NCI-H69 (cell line): ENCODE data around the gene EYS.
"Not testable (repeated sequence)": the region's sequence is repeated elsewhere in the genome, so short reads cannot be mapped to it uniquely, and the experiment has no call there.

Experiments
- DNase-seq: peaks from one replicate; lab custom pipeline; 2025; lab: John Stamatoyannopoulos, UW

EYS gene

GRCh38 chr6:65452333-65452732 lies 254.7 kb downstream of the EYS start:
- DNase-seq, result no peak

- DNase-seq, result peak; percentile 76
Observed at GRCh38 chr6:65450451-65450850, 256.6 kb downstream of the EYS start.

DNA sequence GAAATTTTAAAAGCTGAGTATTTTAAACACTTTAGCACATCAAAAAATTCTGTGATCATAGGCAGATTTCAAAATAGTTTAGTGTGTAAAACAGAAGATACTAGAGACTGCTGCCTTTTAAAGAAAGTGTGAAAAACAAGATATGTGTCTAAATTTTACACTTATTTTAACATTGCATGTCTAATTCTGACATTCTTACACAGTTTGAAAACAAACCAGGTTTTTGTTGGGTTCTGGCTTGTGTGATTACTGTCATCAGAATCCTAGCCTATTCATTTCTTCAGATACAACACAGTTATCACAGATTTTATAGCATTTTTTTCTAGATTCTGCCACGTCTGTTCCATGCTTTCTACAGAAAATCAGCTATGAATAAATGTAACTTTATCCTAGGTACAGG lies 257.1 kb downstream of the EYS start:
- no peak for DNase-seq

- peak; percentile 87 for DNase-seq
Observed at GRCh38 chr6:65448866-65449265, 258.2 kb downstream of the EYS start.

- no peak for DNase-seq
Observed at GRCh38 chr6:65436281-65436680, 270.7 kb downstream of the EYS start.

- no peak for DNase-seq
Observed at GRCh38 chr6:65416621-65417020, 290.4 kb downstream of the EYS start.

GRCh38 chr6:65410309-65410708 lies 296.7 kb downstream of the EYS start:
- DNase-seq, result no peak

DNA sequence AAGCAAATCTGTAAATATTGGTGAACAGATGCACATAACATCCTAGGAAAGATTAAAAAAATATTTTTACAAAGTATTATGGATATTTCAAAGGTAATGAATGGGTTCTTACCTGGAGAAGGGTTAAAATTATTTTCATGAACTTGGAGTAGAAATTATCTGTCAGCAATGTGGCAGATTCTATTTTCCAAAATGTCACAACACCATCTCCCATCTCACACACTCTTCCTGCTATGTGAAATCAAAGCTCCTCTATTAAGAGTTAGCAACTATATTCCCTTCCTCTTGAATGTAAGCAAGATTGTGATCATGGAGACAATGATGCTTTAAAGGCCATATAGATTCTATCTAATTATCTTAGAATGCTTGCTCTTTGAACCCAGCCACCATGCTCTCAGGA lies 304.5 kb downstream of the EYS start:
- DNase-seq, result no peak

- no peak for DNase-seq
Observed at GRCh38 chr6:65399355-65400084, 307.5 kb downstream of the EYS start.

DNA sequence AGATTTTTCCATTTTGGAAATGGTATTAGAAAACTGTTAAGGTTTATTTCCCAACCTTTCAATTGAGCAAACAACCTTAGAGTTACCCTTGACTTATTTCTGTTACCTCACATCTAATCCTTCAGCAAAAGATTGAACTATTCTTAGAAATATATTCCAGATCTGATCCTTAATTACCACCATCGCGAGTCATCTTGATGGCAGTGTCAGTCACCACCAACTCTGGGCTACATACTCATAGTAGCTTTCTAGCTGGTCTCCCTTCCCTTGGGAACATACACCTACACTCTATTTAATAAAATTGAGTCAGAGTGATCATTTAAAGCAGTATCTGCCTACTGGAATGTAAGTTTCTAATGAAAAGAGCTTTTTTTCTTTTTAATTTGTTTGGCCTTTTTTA lies 308.2 kb downstream of the EYS start:
- DNase-seq, result no peak

DNA sequence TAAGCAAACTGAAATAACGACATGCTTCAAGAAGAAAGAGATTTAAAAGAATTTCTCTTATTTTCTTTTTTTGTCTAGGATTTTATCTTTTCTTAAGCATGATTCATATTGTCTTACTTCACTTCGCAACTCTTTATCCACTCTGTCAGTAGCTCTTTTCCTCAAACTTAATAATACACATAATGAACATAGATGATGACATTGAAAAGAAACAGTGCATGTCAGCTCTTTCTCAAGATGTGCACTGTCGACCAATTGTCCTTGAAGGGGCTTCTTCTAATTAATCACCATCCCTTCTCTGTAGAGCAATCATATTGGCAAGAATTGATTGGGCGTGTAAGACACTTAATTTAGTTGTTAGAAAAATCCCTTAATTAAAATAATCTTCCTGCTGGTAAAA lies 356.5 kb downstream of the EYS start:
- no peak for DNase-seq

DNA sequence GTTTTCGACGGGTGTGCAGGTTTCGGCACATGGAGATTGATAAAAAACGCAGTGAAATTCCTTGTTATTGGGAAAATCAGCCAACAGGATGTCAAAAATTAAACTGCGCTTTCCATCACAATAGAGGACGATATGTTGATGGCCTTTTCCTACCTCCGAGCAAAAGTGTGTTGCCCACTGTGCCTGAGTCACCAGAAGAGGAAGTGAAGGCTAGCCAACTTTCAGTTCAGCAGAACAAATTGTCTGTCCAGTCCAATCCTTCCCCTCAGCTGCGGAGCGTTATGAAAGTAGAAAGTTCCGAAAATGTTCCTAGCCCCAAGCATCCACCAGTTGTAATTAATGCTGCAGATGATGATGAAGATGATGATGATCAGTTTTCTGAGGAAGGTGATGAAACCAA lies 404.4 kb downstream of the EYS start:
- not testable (repeated sequence) for DNase-seq

GRCh38 chr6:65299236-65299635 lies 407.8 kb downstream of the EYS start:
- no peak for DNase-seq

- DNase-seq, result peak; percentile 20
Observed at GRCh38 chr6:65295812-65296211, 411.2 kb downstream of the EYS start.

- peak; percentile 11 for DNase-seq
Observed at GRCh38 chr6:65289491-65289890, 417.5 kb downstream of the EYS start.

DNA sequence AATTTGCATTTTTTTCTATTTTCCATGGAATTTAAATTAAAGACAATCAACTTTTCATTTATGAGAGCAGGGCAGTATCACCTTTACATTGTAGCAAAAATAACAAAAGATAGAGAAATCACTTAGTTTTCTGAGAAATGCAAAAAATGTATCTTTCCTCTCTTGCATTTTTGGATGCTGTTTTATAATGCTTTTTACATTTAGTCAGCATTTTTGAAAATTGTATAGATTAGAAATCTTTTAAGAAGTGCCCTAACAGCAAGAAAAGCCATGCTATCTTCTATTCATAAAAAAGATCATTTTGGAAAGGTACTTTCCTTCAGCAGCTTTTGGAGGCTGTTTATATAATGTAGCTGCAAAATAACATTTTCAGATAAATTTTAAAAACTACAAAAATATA lies 421.8 kb downstream of the EYS start:
- DNase-seq, result no peak

- DNase-seq, result peak; percentile 56
Observed at GRCh38 chr6:65280060-65280459, 427.0 kb downstream of the EYS start.

DNA sequence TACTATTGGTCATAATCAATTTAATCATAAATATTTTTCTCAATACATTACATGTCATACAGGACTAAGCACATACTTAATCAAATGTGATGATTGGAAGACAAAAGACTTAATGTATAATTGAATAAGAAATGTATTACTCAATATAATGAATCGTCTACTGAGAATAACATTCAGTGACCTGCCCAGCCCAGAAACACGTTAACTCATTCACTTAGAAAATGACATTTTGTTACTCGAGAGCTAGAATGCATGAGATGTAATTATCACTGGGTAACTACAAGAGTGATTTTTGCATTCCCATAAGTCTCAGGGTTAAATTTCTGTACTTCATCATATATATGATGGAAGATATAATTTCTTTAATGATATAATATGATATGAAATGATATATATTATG lies 444.8 kb downstream of the EYS start:
- DNase-seq, result peak; percentile 26

DNA sequence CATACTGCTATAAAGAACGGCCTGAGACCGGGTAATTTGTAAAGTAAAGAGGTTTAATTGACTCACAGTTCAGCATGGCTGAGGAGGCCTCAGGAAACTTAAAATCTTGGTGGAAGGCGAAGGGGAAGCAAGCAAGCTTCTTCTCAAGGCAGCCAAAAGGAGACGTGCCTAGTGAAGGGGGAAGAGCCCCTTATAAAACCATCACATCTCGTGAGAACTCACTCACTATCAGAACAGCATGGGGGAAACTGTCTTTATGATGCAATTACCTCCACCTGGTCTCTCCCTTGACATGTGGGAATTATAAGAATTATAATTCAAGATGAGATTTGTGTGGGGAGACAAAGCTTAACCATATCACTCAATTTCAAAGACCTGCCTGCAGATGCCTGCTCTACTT lies 447.0 kb downstream of the EYS start:
- peak; percentile 38 for DNase-seq

DNA sequence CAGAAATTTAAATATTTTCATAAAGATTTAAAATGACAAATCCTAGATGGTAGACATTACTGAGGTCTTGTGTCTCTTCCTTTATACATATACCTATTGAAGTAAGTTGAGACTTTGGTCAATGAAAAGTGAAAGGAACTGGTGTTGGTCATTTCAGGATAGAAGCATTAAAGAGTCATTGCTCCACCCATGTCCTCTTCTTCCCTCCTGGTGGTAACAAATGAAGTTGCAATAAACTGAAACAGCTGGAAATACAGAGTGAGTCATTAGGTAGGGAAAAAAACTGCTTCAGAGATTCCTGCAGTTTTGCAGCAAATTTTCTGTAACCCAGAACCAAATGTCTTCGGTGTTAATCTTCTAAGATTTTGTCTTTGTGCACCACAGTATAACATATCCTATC lies 448.0 kb downstream of the EYS start:
- peak; percentile 71 for DNase-seq

DNA sequence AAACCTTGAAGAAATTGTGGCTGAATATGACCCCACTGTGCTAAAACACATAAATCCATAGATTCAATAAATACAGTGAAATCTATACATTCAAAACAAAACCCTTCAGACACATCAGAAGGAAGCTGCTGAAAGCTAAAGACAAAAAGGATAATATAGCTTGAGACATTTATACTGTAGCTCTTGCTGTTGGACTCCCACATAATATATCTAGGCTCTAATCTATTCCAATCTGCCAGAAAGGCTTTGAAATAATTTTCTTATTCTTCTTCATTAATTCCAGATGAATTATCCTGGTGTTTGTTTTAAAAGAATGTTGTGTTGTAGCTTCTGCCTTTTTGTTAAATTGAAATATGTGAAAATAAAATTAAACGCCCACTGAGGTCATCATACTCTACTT lies 454.0 kb downstream of the EYS start:
- no peak for DNase-seq

DNA sequence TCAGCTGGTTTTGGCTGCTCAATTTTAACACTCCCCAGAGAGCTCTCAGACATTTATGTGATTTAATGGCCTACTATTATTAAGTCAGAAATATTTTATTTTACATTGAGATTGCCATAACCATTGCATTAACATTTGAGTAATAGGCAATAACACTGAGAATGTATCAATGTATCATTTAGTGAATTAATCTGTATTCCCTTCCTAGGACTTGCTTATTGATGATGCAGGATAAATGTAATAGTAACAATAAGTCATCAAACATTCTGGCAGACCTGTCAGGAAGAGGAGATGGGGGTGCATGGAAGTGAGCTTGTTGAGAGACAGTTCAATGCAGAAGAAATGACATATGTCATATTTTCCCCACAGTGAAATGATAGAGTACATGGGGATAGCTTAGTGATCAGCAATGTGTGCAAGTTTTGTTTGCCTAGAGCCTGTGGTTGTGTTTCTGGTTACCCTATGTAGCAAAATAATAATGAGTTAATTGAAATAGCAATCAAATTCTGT lies 458.9 kb downstream of the EYS start:
- DNase-seq, result peak; percentile 41

DNA sequence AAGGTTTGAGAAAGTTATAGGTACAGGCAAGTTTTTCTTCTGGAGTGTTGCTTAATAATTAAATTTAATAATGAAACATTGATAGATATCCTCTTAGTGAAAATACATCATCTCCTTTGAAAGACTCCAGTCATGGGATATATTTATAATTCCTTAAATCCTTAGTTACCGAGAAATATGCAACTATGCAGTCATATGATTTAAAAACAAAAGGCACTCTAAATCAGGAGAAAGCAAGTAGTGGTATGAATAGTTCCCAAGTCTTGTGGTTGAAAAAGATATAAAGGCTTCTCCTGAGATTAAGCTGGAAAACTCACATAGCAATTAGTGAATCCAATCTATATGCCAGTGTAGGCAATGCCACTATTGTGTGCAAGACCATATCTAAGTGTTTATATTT lies 475.4 kb downstream of the EYS start:
- peak; percentile 35 for DNase-seq

GRCh38 chr6:65229825-65230224 lies 477.2 kb downstream of the EYS start:
- peak; percentile 83 for DNase-seq
